Measurements from ENCODE around the gene DDX52. TPM values are rescaled to one million over a fixed set of nuclear protein-coding genes. Genes with fewer than 3 reads are reported as not detected.

Gene DDX52
- total and polyA plus RNA-seq, 2 of the 13 experiments (the other 11 are each of a cell fraction or from before 2014, with no cell fraction given), result 8.9 to 36.1 TPM

GRCh38 chr17:37683454-37683984 is 40.3 kb upstream of the DDX52 start (continued):
- TF ChIP-seq REL (CRISPR knock-in tag; conservative IDR thresholded peaks at IDR 0.05) (no peak), EED (CRISPR knock-in tag; IDR thresholded peaks at IDR 0.05) (no peak), KDM1A (CRISPR knock-in tag; IDR thresholded peaks at IDR 0.05) (0 out of 2 replicates have a peak, but pooled peaks have one; percentile 10)

- H3K9me3 ChIP-seq (ENCODE audit: low read length), result no peaks in the 10 kb centered on the region
- DNase-seq (ENCODE audit: low spot score), result no peak
- BruUV-seq (replicated peaks), result no TSS peak
- TF ChIP-seq ZNF281 (CRISPR knock-in tag; IDR thresholded peaks at IDR 0.05; ENCODE audit: borderline replicate concordance) (no peak), TARDBP (CRISPR knock-in tag; IDR thresholded peaks at IDR 0.05) (0 out of 2 replicates have a peak, but pooled peaks have one; percentile 40), RCOR2 (CRISPR knock-in tag; IDR thresholded peaks at IDR 0.05) (peak; percentile 71; the same call in 1 of the 2 replicates), ZBTB34 (CRISPR knock-in tag; IDR thresholded peaks at IDR 0.05) (0 out of 2 replicates have a peak, but pooled peaks have one; percentile 34), IKZF1 (IDR thresholded peaks at IDR 0.05) (no peak), ZNF704 (CRISPR knock-in tag; IDR thresholded peaks at IDR 0.05; ENCODE audit: borderline replicate concordance) (no peak), ADNP (CRISPR knock-in tag; IDR thresholded peaks at IDR 0.05) (peak; percentile 64; the same call in 1 of the 2 replicates), ARID2 (CRISPR knock-in tag; IDR thresholded peaks at IDR 0.05; ENCODE audit: borderline replicate concordance) (no peak), ZNF280D (CRISPR knock-in tag; IDR thresholded peaks at IDR 0.05) (0 out of 2 replicates have a peak, but pooled peaks have one; percentile 32), HOXD1 (CRISPR knock-in tag; IDR thresholded peaks at IDR 0.05) (no peak), MTA3 (CRISPR knock-in tag; IDR thresholded peaks at IDR 0.05) (no peak), MAFK (conservative IDR thresholded peaks at IDR 0.05 in 1 of 2, IDR thresholded peaks at IDR 0.05 in 1 of 2; ENCODE audit: low read length in 2 of 2) (peak; percentile 51 to 61)
These were observed 38.8 kb upstream of the DDX52 start for GRCh38 chr17:37682007-37682406.

More at GRCh38 chr17:37682007-37682406, 38.8 kb upstream of the DDX52 start:
- FAIRE-seq (no peak), ATAC-seq (no peak)
- WGBS (ENCODE audit: low lambda C conversion rate), result 90% methylated on average over 3 of the region's 3 CpGs
- in situ Hi-C loops (cut with HindIII; ENCODE audit: extremely low pct_ligation_motif_present, low pct_unique_long_range_greater_than_20kb) (no loop called here), intact Hi-C loops (cut with micrococcal nuclease; ENCODE audit: unreplicated experiment) (loop anchor here (10.0 kb wide), 1 partner anchor 63 kb away; the partner anchor contains the start of gene HNF1B)
- no peak overlapping the region for H2AFZ ChIP-seq (ENCODE audit: low read length)
- peaks cover 68% of the 10 kb centered on the region for H3K4me1 ChIP-seq (ENCODE audit: insufficient read depth, low read length)
- no peak overlapping the region for H3K4me3 ChIP-seq (replicated peaks in 1 of 3; ENCODE audit: insufficient read depth in 1 of 3, low read depth in 2 of 3, low read length in 3 of 3)
- POLR2A ChIA-PET, result no interaction called here
- H3K9ac ChIP-seq (ENCODE audit: insufficient read depth, low read depth, low read length), result no peak overlapping the region
- CTCF ChIA-PET (ENCODE audit: low intra/inter-chr PET ratio, low total read pairs), result no interaction called here
- no peaks in the 10 kb centered on the region; a peak in 1 of 5 replicates for H3K36me3 ChIP-seq (replicated peaks in 1 of 2; ENCODE audit: control insufficient read depth in 1 of 2, insufficient read depth in 2 of 2, low read length in 2 of 2)
- no peak overlapping the region for H3K4me2 ChIP-seq (ENCODE audit: low read depth, low read length)
- no peak overlapping the region for H3K27ac ChIP-seq (ENCODE audit: extremely low read length, insufficient read depth, low read length)
- no peaks in the 10 kb centered on the region for H3K27me3 ChIP-seq (ENCODE audit: control insufficient read depth in 1 of 2, insufficient read depth in 2 of 2, low read length in 2 of 2)
- H3K79me2 ChIP-seq (ENCODE audit: insufficient read depth, low read length), result no peaks in the 10 kb centered on the region
- H4K20me1 ChIP-seq (ENCODE audit: insufficient read depth, low read length), result no peaks in the 10 kb centered on the region

Measured in HepG2 (cell line).